Activated gamma-delta T cell treated with anti-CD3 and anti-CD28 coated beads, Interleukin-2, amount 50 U/mL, for 16 hours (primary cell): ENCODE measurements around the gene DDX46.
"Not testable (repeated sequence)": the region's sequence is repeated elsewhere in the genome, so short reads cannot be mapped to it uniquely, and the experiment has no call there.

Experiments
- DNase-seq: peaks from one replicate; pipeline ENCODE4 v3.0.0-alpha.2; 2020; ENCODE audit warnings: low read depth

Gene DDX46

DNA sequence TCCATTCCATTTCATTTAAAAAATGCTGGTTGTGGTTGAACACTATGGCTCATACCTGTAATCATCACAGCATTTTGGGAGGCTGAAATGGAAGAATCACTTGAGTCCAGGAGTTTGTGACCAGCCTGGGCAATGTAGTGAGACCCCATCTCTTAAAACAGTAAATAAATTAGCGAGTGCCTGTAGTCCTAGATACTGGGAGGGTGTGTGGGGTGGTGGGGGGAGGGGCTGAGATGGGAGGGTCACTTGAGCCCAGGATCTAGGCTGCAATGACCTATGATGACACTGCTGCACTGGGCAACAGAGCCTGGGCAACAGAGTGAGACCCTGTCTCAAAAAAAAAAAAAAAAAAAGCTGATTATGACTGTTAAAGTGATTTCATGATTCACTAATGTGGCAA, 29.1 kb downstream of the DDX46 start:
- DNase-seq: no peak

DNA sequence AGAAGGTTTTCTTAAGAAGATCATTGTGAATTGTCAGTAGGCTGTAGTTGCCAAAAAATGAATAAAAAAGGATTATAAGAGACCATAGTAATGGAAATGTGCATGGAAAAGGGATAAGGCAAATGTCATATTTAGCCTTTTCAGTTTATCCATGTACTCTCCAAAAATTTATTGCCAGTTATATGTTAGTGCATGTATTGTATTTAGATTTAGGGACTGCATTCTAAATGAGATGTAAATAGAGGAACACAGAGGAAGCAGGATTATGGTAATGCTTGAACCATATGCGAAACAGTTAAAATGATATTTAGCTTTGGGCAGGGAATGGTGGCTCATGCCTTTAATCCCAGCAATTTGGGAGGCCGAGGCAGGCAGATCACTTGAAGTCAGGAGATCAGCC, 33.0 kb downstream of the DDX46 start:
- DNase-seq: no peak

DNA sequence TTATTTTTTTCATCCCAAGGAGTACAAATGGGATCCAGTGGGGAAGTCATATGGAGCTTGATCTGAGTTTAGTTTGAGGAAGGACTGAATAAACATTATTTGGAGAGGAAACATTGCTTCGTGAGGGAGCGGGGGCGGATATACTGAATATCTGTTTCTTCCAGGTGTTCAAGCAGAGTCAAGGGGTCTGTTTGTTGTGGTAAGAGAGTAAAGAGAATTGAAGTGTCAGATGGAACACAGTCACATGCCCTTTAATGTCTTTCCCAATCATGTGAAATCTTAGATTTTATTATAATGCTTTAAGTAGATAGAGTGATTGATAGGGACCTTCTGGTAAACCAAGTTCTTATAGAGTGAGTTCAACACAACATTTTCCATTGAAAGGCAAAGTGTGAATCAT, 33.7 kb downstream of the DDX46 start:
- no peak for DNase-seq

DNA sequence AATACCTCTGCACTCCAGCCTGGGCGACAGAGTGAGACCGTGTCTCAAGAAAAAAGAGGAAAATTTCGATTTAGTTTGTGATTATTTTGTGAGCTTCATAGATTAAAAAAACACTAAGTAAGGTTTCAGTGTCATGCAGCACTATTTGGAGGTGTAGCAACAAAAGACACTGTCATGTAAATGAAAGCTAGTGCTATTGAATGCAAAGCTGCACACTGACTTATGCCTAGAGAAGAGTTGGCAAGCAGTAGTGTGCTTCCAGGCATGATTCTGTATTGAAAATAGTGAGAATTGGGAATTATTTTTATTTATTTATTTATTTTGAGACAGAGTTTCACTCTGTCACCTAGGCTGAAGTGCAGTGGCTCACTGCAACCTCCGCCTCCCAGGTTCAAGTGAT, 34.5 kb downstream of the DDX46 start:
- DNase-seq: no peak

DNA sequence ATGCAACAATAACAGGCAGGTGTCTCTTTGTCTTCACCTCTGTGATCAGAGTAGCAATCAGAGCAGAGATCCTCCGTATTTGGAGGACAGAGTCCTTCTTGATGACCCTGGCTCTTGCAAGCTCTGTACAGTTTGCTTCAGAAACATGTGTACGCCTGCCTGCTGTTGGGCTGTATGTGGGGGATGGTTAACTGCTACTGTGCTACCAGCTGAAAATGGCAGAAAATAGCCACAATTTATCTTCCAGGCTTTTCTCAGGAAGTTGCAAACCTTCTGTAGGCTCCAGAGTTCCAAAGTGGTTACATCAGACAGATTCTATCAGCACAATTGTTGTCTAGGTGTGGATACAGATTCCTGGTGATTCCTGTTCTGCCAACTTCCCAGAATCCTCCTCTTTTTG, 35.5 kb downstream of the DDX46 start:
- DNase-seq: no peak

DNA sequence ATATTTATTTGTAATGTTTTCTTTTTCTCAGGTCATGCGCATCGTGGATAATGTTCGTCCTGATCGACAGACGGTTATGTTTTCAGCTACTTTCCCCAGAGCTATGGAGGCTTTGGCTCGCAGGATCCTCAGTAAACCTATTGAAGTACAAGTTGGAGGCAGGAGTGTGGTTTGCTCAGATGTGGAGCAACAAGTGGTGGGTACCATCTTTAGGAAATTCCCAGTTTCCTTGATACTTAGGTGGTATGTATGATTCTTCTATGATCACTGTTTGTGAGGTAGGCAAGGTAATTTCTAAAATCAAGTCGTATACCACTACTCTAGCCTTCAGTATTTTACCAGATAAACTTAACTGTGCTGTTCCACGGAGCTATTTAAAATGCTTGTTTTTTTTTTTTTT, 36.2 kb downstream of the DDX46 start:
- DNase-seq: no peak

DNA sequence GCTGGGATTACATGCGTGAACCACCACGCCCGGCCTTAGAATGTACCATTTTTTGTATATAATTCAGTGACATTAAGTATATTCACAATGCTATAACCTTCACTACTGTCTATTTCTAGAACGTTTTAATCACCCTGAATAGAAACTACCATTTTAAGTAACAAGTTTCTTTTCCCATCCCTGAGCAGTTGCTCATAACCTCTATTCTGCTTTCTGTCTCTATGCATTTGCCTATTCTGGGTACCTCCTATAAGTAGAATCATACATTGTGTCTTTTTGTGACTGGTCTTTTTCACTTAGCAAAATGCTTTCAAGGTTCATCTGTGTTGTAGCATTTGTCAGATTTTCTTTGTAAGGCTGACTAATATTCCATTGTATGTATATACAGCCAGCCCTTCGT, 39.9 kb downstream of the DDX46 start:
- DNase-seq: no peak

DNA sequence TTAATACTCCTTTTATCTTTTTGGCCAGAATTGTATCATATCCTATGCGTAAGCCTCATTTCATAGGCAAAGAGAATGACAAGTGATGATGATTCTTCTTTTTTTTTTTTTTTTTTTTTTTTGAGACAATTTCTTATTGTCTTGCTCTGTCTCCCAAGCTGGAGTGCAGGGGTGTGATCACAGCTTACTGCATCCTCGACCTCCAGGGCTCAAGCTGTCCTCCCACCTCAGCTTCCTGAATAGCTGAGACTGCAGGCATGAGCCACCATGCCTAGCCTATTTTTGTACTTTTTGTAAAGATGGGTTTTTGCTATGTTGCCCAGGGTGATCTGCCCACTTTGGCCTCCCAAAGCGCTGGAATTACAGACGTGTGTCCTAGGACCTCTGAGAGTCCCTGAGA, 45.2 kb downstream of the DDX46 start:
- DNase-seq: no peak

DNA sequence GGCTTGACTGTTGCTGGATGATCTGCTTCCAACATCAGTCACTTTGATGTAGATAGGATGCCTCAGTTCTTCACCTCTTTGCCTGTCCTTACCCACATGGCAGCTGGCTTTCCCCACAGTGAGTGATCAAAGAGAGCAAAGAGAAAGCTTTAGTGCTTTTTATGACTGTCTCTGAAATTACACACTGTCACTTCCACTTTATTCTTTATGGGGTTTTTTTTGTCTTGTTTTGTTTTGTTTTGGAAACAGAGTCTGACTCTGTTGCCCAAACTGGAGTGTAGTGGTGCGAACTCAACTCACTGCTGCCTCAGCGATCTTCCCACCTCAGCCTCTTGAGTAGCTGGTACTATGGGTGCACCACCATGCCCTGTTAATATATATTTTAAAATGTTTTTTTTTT, 54.8 kb downstream of the DDX46 start:
- no peak for DNase-seq

DNA sequence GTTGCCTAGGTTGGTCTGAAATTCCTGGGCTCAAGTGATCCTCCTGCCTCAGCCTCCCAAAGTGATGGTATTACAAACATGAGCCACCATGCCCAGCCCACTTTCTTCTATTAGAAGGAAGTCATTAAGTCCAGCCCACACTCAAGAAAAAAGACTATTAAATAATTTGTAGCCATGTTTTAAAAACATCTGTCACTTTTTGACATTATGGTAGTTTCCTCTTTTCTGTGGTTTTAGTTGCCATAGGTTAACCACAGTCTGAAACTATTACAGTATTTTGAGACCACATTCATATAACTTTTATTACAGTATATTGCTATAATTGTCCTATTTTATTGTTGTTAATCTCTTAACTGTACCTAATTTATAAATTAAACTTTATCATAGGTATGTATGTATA, 55.2 kb downstream of the DDX46 start:
- DNase-seq: no peak

DNA sequence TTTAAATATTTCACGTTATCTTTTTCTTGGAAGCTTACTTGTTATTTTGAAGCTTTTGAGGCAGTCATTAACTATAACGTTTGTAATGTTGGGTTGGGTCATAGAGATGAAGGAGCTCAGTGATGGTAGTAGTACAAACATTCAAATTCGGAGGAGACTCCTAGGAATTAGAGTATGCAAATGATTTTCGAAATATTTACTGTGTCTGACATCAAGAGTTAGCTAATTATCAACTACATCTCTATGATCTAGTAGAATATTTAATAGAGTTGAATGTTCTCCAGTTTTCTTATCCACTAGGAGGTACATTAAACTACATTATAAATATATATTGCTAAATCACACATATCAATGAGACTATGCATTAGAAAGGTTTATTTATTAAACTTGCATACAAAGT, 58.4 kb downstream of the DDX46 start:
- no peak for DNase-seq

DNA sequence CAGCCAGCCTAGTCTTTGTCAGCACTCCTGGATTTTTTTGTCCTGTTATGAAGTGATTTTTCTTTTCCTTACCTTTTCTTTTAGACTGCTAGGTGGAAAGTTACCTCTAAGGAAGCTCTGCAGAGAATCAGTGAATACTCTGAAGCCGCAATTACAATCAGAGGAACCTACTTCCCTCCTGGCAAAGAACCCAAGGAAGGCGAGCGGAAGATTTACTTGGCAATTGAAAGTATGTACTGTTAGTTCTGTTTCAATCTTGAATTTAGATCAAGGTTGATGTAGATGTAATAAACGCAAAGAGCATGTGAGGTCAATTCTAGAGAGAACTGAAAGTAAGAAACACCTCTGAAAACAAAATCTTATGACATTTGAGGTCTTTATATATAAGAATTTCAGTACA, 60.2 kb downstream of the DDX46 start:
- no peak for DNase-seq

DNA sequence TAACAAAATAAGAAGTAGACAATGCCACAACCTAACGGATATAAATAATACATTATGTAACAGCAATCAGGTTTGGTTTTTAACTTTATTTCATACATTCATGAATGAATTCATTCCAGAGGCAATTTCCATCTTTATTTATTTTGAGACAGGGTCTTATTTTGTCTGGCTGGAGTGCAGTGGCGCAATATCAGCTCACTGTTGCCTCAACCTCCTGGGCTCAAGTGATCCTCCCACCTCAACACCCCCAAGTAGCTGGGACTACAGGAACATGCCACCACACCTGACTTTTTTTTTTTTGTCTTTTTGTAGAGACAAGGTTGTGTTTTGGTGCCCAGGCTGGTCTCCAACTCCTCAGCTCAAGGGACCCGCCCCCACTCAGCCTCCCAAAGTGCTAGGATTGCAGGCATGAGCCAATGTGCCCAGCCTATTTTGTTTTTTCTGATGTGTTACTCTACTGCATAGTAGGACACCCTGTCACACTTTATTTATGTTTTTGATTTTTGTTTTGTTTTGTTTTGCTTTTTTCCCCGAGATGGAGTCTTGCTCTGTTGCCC, 60.9 kb downstream of the DDX46 start:
- DNase-seq: no peak

DNA sequence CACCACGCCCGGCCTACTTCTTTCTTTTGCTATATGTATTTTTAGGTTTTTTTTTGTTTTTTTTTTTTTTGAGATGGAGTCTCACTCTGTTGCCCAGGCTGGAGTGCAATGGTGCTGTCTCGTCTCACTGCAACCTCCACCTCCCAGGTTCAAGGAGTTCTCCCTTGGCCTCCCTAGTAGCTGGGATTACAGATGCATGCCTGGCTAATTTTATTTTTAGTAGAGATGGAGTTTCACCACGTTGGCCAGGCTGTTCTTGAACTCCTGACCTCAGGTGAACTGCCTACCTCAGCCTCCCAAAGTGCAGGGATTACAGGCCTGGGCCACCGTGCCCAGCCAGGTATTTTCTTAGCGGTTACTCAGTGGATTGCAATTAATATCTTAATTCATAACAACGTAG, 63.3 kb downstream of the DDX46 start:
- DNase-seq: no peak

DNA sequence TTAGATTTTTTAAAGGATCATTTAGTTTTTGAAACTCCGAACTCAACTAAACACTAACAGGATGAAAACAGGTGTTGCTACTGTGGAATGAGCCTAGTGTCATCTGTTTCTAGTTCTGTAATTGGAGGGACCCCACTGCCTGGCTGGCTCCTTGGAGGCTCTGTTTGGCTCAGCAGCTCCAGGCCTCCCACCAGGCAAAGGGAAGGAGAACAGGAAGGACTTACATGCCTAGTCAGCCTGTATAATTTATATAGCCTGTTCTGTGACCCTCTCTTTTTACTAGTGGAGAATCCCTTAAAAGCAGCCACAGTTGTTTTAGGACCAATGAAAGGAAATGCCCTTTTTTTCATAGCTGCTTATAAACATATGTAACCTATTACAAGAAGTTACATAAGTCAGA, 66.1 kb downstream of the DDX46 start:
- no peak for DNase-seq

DNA sequence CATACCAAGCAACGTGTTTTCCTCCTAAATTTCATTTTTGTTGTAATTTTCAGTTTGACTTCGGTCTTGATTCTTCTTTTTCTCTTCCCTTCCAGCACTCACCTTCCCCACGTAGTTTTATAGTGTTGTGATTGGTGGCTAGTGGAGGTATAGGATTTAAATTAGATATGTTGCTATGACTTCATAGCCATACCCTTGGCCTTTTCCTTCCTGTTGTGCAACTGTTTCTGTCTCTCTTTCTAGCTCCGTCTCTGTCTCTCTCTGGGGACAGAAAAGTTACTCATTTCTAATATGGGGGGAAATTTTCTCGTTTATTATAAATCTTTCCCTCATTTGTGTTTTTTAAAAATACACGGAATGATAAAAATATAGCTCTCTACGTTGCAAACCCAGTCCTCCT, 66.6 kb downstream of the DDX46 start:
- DNase-seq: no peak

DNA sequence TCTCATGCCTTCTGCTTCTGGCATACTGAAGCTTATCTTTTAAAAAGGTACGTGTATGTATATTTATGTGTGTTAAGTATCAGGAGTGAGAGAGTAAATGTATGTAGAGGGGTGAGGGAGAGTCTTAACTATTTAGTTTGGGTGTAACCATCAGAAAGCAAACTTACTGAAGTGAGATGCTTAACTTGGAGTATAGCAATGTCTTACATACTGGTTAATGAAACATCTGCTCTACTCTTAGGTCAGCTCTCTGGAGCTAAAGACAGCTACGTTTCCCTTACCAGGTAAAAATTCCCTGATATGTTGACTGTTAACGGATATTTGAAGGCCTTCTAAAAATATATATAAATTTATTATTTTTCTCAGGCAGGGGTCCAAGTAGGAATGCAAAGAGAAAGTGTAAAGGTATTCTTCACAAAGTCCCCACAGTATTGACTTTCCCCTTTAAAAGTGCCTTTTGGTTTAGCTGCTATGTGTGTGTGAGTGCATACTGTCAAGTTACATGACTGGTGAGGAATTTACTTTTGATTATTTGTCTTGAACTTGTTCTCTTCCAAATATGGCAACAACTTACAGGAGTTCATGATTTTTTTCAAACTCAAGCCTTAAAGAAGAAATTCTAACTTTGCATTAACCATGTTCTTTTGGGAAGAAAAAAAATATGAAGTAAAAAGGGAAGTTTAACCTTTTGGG, 74.9 kb downstream of the DDX46 start:
- no peak for DNase-seq

DNA sequence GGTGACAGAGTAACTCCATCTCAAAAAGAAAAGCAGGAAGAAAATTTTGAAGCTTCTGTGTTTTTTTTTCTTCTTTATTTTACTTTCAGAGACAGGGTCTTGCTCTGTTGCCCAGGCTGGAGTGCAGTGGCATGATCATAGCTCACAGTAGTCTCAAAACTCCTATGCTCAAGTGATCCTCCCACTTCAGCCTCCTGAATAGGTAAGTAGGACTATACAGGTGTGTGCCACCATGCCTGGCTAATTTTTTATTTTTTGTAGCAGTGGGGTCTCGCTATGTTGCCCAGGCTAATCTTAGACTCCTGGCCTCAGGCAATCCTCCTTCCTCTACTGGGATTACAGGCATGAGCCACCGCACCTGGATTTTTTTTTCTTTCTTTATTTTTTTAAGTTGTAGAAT, 77.0 kb downstream of the DDX46 start:
- no peak for DNase-seq

DNA sequence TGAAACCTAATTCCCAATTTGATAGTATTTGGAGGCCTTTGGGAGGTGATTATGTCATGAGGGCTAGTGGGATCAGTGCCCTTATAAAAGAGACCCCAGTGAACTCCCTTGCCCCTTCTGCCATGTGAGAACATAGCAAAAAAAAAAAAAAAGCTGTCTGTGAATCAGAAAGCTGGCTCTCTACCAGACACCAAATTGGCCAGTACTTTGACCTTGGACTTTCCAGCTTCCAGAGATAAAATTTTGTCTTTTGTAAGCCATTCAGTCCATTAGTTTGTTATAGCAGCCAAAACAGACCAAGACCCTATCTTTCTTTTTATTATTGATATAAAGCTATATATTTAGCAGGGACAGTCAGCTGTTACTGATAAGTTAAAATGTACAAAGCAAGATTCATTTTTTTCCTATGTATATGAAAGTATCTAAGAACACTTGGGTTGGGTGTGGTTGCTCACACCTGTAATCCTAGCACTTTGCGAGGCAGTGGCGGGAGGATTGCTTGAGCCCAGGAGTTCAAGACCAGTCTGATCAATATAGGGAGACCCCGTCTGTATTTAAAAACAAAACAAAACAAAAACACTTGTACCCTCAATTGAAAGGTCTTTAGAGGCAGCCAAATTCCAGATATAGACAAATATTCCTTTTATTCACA, 79.1 kb downstream of the DDX46 start:
- no peak for DNase-seq

DNA sequence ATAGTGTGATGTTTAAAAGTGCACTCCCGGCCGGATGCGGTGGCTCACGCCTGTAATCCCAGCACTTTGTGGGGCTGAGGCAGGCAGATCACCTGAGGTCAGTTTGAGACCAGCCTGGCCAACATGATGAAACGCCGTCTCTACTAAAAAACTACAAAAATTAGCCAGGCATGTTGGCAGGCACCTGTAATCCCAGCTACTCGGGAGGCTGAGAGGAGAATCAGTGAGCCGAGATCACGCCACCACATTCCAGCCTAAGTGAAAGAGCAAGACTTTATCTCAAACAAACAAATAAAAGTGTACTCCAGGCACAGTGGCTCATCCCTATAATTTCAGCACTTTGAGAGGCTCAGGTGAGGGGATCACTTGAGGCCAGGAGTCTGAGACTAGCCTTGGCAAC, 79.8 kb downstream of the DDX46 start:
- DNase-seq: not testable (repeated sequence)

DNA sequence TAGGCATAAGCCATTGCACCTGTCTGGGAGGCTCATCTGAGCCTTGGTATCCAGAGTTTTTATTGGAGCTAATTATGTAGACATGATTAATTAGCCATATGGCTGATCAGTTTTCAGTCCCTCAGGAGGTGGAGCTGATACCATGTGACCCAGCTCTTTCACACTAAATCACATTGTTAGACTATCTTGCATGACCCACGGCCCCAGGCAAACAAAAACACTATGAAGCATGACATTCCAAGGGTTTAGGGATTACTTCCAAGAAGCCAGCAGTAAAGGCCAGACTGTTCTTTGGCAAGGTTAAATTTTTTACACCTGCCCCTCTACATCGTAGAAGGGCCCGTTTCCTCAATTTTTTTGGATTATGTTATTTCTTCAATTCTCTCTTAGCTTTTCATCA, 82.2 kb downstream of the DDX46 start:
- DNase-seq: no peak

DNA sequence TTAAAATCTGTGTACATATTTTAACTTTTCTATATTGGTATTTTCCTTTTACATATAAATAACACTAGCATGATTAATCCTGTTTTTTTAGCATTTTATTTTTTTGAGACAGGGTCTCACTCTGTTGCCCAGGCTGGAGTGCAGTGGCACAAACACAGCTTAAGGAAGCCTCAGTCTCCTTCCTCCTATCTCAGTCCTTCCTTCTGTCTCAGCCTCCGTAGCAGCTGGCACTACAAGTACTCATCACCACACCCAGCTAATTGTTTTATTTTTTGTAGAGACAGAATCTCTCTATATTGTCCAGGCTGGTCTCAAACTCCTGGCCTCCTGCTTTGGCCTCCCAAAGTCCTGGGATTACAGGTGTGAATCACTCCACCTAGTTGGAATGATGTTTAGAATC, 85.7 kb downstream of the DDX46 start:
- no peak for DNase-seq

DNA sequence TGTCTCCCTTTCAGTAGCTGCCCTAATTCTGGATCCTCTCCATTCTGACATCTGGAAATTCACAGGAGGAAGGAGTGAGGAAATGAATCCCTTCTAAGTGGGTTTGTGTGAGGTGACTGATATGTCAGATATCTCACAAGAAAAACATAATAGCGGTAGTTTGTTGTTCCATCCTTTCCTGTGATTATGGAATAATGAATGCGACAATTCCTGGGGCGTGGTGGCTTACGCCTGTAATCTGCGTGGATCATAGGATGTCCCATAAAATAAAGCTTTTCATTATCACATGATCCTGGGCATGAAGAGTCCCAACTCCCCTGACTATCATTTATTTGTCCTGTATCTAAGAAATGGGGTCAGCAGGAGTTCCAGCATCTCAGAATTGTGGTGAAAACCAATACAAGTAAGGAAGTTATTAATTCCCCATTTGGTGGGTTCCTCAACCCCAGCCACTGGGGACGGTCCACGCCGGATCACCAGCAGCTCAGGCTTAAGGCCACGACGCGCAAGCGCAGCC, 86.8 kb downstream of the DDX46 start:
- DNase-seq: no peak
